ENCODE data around the gene SIM1. TPM values are rescaled to one million over a fixed set of nuclear protein-coding genes. Genes with fewer than 3 reads are reported as not detected.

Gene SIM1
- total RNA-seq, 2 experiments from 2014 or later, result not detected

- POLR2A ChIA-PET, result no interaction called here
- CTCF ChIA-PET, result no interaction called here
These were observed 30.8 kb downstream of the SIM1 start for GRCh38 chr6:100433726-100434435.

- ChIA-PET CTCF (no interaction called here), POLR2A (no interaction called here)
These were observed 32.6 kb downstream of the SIM1 start for GRCh38 chr6:100432136-100432535.

GRCh38 chr6:100430962-100431361, 33.8 kb downstream of the SIM1 start:
- ChIA-PET POLR2A (no interaction called here), CTCF (no interaction called here)

- CTCF ChIA-PET, result no interaction called here
- POLR2A ChIA-PET, result no interaction called here
These were observed 37.3 kb downstream of the SIM1 start for GRCh38 chr6:100427452-100427851.

GRCh38 chr6:100426744-100427338, 37.9 kb downstream of the SIM1 start:
- ChIA-PET CTCF (no interaction called here), POLR2A (no interaction called here)

- POLR2A ChIA-PET, result no interaction called here
- CTCF ChIA-PET, result no interaction called here
These were observed 38.5 kb downstream of the SIM1 start for GRCh38 chr6:100426241-100426640.

- POLR2A ChIA-PET, result no interaction called here
- CTCF ChIA-PET, result no interaction called here
These were observed 44.0 kb downstream of the SIM1 start for GRCh38 chr6:100420711-100421110.

GRCh38 chr6:100417036-100417435, 47.7 kb downstream of the SIM1 start:
- ChIA-PET POLR2A (no interaction called here), CTCF (no interaction called here)

- ChIA-PET POLR2A (no interaction called here), CTCF (no interaction called here)
These were observed 49.0 kb downstream of the SIM1 start for GRCh38 chr6:100415768-100416167.

- ChIA-PET CTCF (no interaction called here), POLR2A (no interaction called here)
These were observed 51.8 kb downstream of the SIM1 start for GRCh38 chr6:100412872-100413271.

- POLR2A ChIA-PET, result no interaction called here
- CTCF ChIA-PET, result no interaction called here
These were observed 60.7 kb downstream of the SIM1 start for GRCh38 chr6:100404051-100404450.

- CTCF ChIA-PET, result no interaction called here
- POLR2A ChIA-PET, result no interaction called here
These were observed 71.2 kb downstream of the SIM1 start for GRCh38 chr6:100393493-100393892.

GRCh38 chr6:100392423-100392822, 72.3 kb downstream of the SIM1 start:
- ChIA-PET POLR2A (no interaction called here), CTCF (no interaction called here)

- POLR2A ChIA-PET, result no interaction called here
- CTCF ChIA-PET, result no interaction called here
These were observed 75.7 kb downstream of the SIM1 start for GRCh38 chr6:100388868-100389519.

- ChIA-PET POLR2A (no interaction called here), CTCF (no interaction called here)
These were observed 81.9 kb downstream of the SIM1 start for GRCh38 chr6:100382767-100383195.

- ChIA-PET CTCF (no interaction called here), POLR2A (no interaction called here)
These were observed 82.7 kb downstream of the SIM1 start for GRCh38 chr6:100382031-100382430.

- CTCF ChIA-PET, result no interaction called here
These were observed 83.6 kb downstream of the SIM1 start for GRCh38 chr6:100381111-100381510.

GRCh38 chr6:100379386-100379785, 85.3 kb downstream of the SIM1 start:
- ChIA-PET CTCF (no interaction called here), POLR2A (no interaction called here)

More at GRCh38 chr6:100381111-100381510, 83.6 kb downstream of the SIM1 start:
- POLR2A ChIA-PET, result no interaction called here

- ChIA-PET CTCF (no interaction called here), POLR2A (no interaction called here)
These were observed 86.1 kb downstream of the SIM1 start for GRCh38 chr6:100378576-100378975.

GRCh38 chr6:100376103-100376502, 88.6 kb downstream of the SIM1 start:
- POLR2A ChIA-PET, result no interaction called here
- CTCF ChIA-PET, result interaction anchor here (0.6 kb wide), 1 partner anchor 747 kb away, joined by 5 read pairs; no protein-coding TSS in a partner anchor

GRCh38 chr6:100372326-100373091, 92.2 kb downstream of the SIM1 start:
- CTCF ChIA-PET, result no interaction called here

More at GRCh38 chr6:100372326-100373091, 92.2 kb downstream of the SIM1 start:
- POLR2A ChIA-PET, result no interaction called here

All from activated CD8-positive, alpha-beta memory T cell treated with anti-CD3 and anti-CD28 coated beads for 36 hours (primary cell).